NCI-H345 (cell line): ENCODE results near the gene SERINC2.
A peak's percentile ranks its signal among the peaks of the same experiment; 100 is the strongest.
"Not testable (repeated sequence)": the region's sequence is repeated elsewhere in the genome, so short reads cannot be mapped to it uniquely, and the experiment has no call there.

Experiments used
- DNase-seq: peaks from one replicate; lab custom pipeline; 2025; lab: John Stamatoyannopoulos, UW

Gene SERINC2

DNA sequence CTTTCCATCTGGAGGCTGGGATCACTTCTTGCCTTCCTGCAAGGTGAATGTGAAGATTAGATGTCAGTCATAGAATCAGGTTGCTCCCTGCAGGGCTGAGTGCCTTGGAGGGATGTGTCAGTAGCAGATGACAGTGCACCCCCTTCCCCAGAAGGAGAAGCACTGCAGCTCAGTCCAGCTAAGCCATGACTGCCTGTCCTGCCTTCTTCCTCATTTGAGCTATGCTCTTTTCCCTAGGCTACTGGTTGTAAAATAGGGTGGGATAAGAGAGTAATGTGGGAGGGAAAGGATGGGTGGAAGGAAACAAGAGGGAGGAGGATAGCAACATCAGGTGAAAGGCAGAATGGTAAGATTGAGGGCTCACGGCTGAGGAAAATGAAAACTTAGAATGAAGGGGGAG is 29.0 kb upstream of the SERINC2 start:
- no peak for DNase-seq

DNA sequence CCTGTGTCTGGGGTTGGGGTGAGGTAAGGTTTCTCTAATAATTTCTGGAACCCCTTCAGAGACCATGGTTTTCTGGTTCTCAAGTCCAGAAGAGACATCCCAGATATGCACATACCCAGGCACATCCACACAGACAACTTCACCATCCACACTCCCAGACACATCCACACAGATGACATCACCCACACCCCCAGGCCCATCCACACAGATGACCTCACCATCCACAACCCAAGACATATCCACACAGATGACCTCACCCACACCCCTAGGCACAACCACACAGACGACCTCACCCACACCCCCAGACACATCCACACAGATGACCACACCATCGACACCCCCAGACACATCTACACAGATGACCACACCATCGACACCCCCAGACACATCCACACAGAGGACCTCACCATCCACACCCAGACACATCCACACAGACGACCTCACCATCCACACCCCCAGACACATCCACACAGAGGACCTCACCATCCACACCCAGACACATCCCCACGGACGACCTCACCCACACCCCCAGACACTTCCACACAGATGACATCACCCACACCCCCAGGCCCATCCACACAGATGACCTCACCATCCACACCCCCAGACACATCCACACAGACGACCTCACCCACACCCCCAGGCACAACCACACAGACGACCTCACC is 26.3 kb upstream of the SERINC2 start:
- not testable (repeated sequence) for DNase-seq

DNA sequence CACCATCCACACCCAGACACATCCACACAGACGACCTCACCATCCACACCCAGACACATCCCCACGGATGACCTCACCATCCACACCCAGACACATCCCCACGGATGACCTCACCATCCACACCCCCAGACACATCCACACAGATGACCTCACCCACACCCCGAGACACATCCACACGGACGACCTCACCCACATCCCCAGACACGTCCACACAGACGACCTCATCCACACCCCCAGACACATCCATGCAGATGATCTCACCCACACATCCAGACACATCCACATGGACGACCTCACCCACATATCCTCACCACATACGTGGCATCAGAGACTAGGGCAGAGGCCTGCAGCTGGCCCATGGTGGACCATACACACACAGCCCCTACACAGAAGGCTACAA is 25.4 kb upstream of the SERINC2 start:
- no peak for DNase-seq

DNA sequence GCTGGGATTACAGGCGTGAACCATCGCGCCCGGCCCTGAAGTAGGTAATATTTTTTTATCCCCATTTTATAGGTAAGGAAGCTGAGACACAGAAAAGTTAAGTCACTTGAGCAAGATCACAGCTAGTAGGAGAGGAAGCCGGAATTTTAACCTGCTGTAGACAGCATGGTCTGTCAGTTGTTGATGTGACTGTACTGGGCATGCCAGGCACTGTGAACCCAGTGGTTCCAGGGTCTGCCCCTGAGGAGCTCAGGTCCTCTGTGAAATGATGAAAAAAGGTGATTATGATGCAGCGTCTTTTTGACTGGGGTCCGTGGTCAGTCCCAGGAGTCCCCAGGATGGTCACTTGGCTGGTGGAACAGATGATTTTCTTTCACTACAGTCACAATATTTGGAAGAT is 23.4 kb upstream of the SERINC2 start:
- DNase-seq, result no peak

DNA sequence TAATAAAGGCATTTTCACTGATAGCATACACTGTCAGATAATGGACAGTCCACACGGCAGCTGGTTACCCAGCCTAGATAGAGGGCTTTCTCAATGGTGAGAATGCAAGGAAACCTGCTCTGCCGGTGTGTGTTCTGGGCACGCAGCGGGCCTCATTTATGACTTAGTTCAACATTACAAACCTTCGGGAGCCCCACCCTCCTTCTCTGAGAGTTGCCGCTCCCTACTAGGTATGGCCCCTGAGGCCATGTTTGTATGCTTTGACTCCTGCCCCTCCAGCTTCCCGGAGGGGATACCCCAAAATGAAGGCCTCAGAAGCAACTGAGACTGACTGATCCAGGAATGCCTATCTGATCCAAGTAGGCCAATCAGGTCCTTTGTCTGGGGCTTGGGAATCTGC is 22.9 kb upstream of the SERINC2 start:
- no peak for DNase-seq

DNA sequence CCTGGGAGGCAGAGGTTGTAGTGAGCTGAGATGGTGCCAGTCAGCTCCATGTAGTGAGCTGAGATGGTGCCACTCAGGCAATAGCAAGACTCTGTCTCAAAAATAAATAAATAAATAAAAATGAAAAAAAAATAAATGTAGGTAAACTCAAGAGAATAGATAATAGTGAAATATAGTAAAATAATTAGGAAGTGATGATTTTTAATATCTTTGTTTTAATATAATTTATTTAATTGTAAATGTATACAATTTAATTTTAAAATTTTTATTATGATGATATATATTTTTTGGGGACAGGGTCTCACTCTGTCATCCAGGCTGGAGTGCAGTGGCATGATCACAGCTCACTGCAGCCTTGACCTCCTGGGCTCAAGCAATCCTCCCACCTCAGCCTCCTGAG is 19.6 kb upstream of the SERINC2 start:
- DNase-seq, result no peak

DNA sequence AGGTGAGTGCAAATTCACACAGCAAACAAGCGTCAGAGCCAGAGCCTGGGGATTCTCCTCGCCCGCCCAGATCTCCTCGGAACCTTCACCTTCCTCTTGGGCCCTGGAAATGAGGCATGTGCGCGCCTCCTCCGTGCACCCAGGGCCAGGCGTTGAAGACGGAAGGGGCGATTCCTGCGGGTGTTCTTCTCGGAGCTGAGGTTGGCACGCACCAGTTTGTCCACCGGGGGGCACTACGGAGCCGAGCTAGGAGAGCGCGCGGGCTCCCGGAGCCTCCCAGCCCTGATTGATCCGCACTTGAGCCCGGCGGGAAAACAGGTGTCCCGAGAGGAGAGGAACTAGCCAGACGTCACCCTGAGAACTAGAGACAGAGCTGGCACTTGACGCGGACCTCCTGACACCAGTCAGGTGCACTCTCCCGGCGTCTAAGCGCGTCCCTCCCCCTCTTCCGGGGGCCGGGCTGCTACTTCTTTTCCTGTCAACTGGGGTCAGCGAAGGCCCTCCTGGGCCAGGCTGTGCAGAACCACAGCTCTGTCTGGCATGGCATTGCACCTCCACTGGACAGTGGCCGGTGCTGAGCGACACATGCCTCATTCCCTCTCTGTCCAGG is 18.3 kb upstream of the SERINC2 start:
- DNase-seq, result peak; percentile 94

DNA sequence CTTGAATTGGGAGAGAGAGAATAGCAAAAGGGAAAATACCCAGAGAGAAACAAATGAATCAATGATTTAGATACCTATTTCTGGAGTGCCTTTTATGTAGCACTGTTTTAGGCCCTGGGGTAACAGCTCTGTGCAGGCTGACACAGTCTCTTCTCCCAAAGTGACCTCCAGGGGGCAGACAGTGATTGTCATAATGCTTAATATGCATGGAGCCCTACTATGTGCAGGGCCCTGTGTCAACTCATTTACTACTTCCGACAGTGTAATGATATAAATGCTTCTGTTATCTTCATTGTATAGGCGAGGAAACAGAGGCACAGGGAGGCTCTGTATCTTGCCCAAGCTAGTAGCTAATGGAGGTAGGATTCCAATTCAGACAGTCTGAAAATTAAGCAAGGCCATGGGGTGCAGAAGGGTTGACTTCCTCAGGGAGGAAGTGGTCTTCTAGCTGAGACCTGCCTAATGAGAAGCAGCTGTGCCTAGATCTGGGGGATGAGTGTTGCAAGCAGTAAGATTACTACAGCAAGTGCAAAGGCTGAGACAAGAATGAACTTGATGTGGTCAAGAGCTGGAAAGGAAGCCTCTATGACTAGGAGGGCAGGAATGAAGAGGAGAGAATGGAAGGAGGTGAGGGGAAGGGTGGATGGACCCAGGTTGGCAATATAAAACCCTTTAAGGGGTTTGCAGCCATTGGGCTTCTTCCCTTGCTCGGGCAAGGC is 16.2 kb upstream of the SERINC2 start:
- no peak for DNase-seq

DNA sequence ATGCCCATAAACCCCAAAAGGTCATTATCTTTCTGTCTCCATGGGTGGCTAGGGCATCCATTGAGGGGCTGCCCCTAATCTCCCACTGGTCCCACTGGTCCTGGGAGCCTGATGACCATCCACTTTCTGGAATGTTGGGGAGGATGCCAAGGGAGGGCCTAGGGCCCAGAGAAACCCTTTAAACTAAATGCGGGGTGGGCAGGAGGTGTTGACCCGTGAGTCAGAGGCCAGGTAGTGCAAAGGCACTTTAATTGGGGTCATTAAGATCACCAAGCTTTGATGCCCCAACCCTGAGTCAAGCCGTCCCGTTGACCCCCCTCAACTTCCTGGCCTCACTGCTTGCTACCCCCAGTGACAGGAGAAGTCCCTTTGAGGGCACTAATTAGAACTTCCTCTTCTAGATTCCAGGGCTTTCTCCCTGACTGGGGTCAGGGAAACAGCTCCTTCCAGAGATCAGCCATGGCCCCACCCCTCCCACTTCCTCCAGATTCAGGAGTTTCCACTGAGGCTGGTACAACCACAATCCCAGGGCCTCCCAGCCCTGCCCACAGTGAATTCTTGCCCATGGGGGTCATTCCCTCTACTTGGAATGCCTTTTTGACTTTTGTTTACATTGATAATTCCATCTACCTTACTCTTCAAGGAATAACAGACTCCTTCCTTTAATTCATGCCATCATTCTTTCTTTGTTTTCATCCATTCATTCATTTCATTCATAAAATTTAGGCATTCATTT is 15.5 kb upstream of the SERINC2 start:
- DNase-seq, result no peak

DNA sequence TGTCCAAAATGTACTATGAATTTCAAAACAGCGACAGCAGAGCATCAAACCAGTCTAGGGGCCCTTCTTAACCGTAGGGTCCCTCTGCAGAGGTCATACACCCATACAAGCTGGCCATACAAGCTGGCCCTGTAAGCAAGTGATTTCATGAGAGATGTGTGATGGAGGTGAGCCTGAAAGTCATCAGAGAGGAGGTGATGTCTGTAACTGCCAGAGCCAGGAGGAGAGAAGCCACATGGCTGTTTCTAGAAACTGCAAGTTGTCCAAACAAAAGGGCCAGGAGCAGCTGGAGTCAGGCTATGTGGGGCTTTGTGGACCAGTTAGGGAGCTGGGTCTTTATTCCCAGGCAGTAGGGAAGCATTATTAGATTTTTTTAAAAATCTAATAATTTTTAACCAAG is 14.8 kb upstream of the SERINC2 start:
- DNase-seq, result no peak

DNA sequence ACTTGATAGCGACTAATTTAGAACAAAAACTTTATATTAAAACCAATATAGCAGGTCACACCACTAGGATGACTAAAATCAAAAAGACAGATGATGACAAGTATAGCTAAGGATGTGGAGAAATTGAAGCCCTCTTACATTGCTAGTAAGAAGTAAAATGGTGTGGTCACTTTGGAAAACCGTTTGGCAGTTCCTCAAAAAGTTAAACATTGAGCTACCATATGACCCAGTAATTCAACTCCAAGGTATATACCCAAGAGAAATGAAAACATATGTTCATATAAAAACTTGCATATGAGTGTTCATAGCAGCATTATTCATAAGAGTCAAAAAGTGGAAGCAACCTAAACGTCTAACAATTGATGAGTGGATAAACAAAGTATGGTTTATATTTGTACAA is 13.0 kb upstream of the SERINC2 start:
- DNase-seq, result no peak

DNA sequence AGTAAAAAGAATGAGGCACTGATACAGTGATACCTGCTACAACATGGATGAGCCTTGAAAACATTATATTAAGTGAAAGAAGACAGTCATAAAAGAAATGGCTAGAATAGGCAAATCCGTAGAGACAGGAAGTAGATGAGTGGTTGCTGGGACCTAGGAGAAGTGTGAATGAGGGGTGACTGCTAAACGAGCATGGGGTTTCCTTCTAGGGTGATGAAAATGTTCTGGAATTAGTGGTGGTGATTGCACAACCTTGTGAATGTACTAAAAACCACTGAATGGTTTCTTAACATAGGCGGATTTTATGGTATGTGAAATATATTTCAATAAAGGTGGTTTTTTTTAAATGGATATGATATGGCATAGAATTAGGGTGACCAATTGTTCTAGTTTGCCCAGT is 12.6 kb upstream of the SERINC2 start:
- no peak for DNase-seq

DNA sequence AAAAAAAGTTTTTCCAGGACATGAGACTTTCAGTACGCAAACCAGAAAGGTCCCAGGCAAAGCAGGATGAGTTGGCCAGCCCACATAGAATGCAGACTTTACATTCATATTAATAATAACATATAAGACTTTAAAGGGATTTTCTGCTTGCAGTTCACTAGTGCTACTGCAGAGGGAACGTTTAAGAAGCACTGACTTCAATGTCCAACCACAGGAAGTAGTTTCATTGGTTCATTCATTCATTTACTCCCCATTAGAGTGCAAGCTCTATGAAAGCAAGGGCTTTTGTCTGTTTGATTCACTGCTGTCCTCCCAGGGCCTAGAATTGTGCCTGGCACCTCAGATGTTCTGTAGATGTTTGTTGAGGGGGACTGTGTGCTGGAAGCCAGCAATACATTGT is 11.8 kb upstream of the SERINC2 start:
- DNase-seq, result no peak

DNA sequence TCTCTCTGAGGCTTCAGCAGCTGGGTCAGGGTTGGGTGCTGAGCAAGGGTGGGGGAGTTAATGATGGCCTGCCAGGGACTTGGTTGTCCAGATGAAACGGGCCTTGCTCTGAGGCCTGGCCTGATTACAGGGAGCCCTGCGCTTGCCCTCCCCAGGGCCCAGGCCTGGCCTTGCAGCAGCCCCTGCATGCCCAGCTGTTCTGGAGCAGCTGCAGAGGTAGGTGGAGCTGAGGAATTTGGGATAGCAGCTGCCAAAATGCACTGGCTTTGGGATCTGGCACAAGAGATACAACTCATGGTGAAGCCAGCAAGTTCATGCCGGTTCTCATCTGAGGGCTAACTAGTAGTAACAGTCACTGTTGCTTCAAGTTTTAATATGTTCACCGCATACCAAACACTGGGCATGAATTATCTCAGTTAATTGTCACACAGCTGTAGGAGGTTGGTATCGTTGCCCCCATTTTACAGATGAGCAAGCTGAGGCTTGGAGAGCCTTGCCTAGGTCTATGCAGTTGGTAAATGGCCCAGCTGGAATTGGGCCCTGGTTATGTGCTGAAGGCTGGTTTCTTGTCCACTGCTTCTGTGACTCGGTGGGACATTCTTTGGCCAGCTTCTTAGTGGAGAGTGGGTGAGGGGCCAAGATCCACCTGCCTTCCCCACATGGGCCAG is 7.3 kb upstream of the SERINC2 start:
- DNase-seq, result no peak

DNA sequence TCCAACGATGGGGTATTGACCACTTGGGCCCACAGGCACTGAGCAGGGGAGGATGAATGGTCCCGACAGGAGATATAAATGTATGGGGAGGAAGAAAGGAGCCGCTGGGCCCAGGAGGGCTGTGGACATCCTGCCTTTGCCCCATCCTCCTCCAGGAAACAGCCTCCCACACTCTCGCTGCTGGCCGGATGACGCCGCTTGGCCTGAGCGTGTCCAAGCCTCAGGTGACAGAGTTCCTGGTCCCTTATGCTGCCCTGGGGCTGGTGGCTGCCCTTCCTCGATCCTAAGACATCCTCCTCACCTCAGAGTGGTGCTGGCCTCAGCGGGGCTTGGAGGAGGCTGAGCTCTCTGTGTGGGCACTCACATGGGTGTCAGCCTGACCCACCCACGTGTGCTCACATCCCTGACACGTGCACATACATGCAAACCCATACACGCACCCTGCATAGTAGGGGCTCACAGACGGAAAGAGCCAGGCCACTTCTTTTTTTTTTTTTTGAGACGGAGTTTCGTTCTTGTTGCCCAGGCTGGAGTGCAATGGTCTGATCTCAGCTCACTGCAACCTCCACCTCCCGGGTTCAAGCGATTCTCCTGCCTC is 5.9 kb upstream of the SERINC2 start:
- DNase-seq, result no peak

DNA sequence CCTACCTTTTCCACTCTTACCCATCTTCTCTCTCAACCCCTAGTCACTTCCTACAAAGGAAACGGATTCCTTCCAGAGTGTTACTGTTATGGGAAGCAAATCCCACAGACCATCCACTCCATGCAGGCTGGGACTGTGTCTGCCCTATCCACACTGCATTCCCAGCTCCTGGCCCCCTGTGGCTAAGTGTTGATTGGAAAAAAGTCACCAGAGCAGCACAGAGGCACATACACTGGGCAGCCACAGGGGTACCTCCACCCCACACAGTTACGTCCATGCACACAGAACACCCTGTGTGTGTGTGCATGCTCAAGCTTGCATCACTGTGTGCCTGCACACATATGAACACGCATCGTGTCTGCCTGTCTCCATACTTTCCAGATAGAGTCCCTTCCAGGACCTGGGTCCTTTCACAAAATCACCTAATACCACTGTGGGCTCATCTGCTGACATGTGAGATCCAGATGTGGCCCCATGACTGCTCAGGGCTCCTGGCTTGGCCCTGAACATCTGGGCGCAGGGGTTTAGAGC is 4.2 kb upstream of the SERINC2 start:
- no peak for DNase-seq

DNA sequence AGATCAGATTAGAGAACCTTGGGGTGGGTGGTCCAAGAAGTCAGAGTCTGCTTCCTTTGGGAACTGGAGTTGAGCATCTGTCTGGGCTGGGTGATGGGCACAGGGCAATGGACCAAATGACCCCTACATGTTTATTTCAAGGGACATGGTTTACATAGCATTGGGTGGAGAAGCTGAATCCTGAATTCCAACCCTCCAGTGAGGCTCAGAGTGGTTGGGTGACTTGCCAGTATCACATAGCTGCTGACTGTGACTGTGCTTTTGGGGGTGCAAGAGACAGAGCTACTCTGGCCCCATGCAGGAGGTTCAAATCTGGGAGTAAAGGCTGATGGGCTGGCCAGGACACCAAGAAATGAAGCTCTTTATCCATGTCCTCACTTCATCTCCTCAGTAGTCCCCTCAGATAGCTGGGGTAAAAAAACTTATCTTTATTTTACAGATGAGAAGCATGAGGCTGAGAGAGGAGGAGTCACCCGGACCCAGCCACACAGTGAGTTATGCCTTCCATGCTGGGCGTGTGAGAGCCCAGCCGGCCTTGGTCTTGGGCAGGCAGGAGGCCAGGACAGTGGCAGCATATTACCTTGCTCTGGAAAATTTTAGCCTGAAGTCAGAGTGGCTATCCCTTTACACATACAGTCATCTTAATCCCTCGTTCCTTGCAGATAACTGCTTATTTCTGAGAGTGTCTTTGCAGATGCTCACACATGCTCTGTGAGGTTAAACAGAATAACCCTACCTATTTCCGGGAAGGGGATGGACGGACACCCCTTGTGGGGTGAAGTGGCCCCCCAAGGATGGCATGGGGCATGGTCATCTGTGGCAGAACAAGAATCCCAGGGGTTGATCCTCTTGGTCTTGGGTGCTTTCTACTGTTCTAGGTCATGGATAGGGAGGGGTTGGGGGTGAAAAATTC is 2.8 kb upstream of the SERINC2 start:
- DNase-seq, result no peak

DNA sequence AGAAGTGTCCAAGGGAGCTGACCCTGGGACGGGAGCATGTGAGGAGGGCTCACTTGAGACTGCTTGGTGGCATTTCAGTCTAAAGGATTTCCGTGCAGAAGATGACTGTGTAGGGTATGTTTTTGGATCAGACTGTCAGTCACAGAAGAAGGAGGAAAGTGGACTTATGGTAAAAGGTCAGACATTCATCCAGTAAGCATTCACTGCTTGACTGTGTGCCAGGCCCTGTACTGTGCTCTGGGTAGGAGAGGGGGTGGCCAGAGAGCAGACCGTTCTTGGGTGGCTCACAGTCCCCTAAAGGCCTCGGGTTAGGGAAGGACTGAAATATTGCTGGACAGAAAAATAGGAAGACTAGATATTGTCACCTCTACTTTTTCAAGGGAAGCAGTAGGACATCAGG is 2.1 kb upstream of the SERINC2 start:
- no peak for DNase-seq

DNA sequence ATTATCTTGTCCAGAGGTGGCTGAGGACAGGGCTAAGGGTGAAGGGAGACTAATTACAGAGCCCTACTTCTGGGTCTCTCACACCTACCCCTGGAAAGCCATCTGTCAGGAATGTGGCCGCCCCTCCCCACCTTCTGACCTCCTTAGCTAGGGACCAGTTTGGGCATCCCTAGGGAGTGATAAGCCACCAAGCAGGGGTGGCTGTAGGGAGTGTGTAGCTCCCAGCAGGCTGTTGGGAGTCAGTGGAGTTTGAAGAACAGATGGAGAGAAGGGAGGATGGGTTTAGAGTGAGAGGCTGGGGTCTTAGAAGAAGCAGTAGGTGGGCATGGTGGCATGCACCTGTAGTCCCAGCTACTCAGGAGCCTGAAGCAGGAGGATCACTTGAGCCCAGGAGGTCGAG is 808 bp upstream of the SERINC2 start:
- no peak for DNase-seq

DNA sequence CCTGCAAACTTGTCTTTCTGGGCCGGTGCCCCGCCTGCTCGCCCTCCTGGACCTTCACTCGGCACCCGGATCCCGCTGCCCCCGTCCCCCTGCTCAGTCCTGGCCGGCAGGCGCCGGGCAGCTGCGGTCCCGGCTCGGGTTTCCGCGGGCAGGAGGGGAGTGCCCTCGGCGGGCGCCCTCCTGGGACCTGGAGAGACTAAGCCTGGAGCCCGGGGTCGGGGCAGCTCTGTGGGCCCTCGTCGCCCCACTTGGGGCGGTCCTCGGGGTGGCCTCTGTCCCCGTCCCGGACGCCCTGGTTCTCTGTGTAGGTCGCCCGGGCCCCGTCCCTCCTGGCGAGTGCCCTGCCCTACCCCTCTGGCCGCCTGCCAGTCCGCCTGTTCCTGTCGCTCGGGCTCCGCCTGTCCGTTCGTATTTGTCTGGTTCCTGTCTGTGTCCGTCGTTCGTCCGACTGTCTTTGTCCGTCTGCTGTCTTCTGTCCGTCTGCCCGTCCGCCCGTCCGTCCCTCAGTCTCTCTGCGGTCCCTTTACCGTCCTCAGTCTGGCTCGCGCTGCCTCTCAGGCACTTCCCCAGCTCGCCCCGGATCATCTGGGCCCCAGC is 490 bp downstream of the SERINC2 start:
- DNase-seq, result peak; percentile 33
